ENCODE results near the gene ANKRD28. TPM values are rescaled to one million over a fixed set of nuclear protein-coding genes. Genes with fewer than 3 reads are reported as not detected.

Gene ANKRD28
- total RNA-seq, 6 experiments from 2014 or later: 16.4 to 32.2 (median 25.7) TPM

GRCh38 chr3:15716178-15716577 is 81.6 kb downstream of the ANKRD28 start:
- Histone ChIP-seq H3K36me3 (peaks cover 0 to 16% (median 0%) of the 10 kb centered on the region in 4 donors), H3K4me3 (no peak overlapping the region), H3K27ac (no peak overlapping the region), H3K9me3 (no peaks in the 10 kb centered on the region), H3K27me3 (no peaks in the 10 kb centered on the region), H3K4me1 (no peaks in the 10 kb centered on the region)
- no CpG with 5 or more reads among the region's 3 CpGs for WGBS (ENCODE audit: insufficient coverage, low coverage, low lambda C conversion rate, missing lambda C conversion rate)
- ATAC-seq: no peak
- no peak for DNase-seq
- intact Hi-C loops (cut with DNase I): no loop called here
- TF ChIP-seq CTCF (IDR thresholded peaks at IDR 0.05) (no peak), POLR2A (IDR thresholded peaks at IDR 0.05) (no peak)

- no peaks in the 10 kb centered on the region for H3K4me1 ChIP-seq
- no peaks in the 10 kb centered on the region for H3K27me3 ChIP-seq
- H3K9me3 ChIP-seq: no peaks in the 10 kb centered on the region
- ATAC-seq (no peak), DNase-seq (no peak)
- WGBS (ENCODE audit: insufficient coverage, low coverage, low lambda C conversion rate, missing lambda C conversion rate): 77% methylated on average over 4 of the region's 4 CpGs
- H3K27ac ChIP-seq: no peak overlapping the region
- TF ChIP-seq POLR2A (IDR thresholded peaks at IDR 0.05) (no peak), CTCF (IDR thresholded peaks at IDR 0.05) (no peak)
- H3K4me3 ChIP-seq: no peak overlapping the region
- H3K36me3 ChIP-seq: peaks cover 0 to 10% (median under 1%) of the 10 kb centered on the region in 4 donors
- intact Hi-C loops (cut with DNase I): no loop called here
These were observed 83.3 kb downstream of the ANKRD28 start for GRCh38 chr3:15714448-15714847.

GRCh38 chr3:15713364-15713763 is 84.4 kb downstream of the ANKRD28 start:
- H3K27me3 ChIP-seq: no peaks in the 10 kb centered on the region
- ATAC-seq: no peak
- peaks cover 0 to 10% (median under 1%) of the 10 kb centered on the region in 4 donors for H3K36me3 ChIP-seq
- H3K9me3 ChIP-seq: no peaks in the 10 kb centered on the region
- H3K27ac ChIP-seq: no peak overlapping the region
- intact Hi-C loops (cut with DNase I): no loop called here
- TF ChIP-seq CTCF (IDR thresholded peaks at IDR 0.05): no peak
- TF ChIP-seq POLR2A (IDR thresholded peaks at IDR 0.05): no peak
- H3K4me3 ChIP-seq: no peak overlapping the region
- no peaks in the 10 kb centered on the region for H3K4me1 ChIP-seq
- 91% methylated on average over 5 of the region's 5 CpGs for WGBS (ENCODE audit: insufficient coverage, low coverage, low lambda C conversion rate, missing lambda C conversion rate)
- no peak for DNase-seq

GRCh38 chr3:15711281-15711680 is 86.5 kb downstream of the ANKRD28 start:
- no peak for DNase-seq
- Histone ChIP-seq H3K4me1 (no peaks in the 10 kb centered on the region), H3K27ac (no peak overlapping the region), H3K4me3 (no peak overlapping the region), H3K36me3 (peaks cover 0 to 10% (median under 1%) of the 10 kb centered on the region in 4 donors), H3K27me3 (no peaks in the 10 kb centered on the region), H3K9me3 (no peaks in the 10 kb centered on the region)
- TF ChIP-seq CTCF (IDR thresholded peaks at IDR 0.05) (no peak), POLR2A (IDR thresholded peaks at IDR 0.05) (no peak)
- intact Hi-C loops (cut with DNase I): no loop called here
- no peak for ATAC-seq
